MCF 10A (cell line): ENCODE measurements around the gene XRCC1. TPM values are rescaled to one million over a fixed set of nuclear protein-coding genes. Genes with fewer than 3 reads are reported as not detected.

Source experiments
- BruUV-seq: library from RNA; stranded (reverse); fragments of 400-500 nt; replicated peaks from 2 replicates; lab custom pipeline; 2021; lab: Mats Ljungman, UMichigan
- CTCF ChIA-PET: fragments of 300-600 bp; sonication (Branson Sonifier 250); formaldehyde crosslinking; extraction: SDS; loops from one replicate; lab custom pipeline; 2021; ENCODE audit warnings: antibody characterized with exemption, inconsistent platforms; lab: Yijun Ruan, JAX
- POLR2A ChIA-PET: fragments of 300-600, 350-650 bp; sonication (Branson Sonifier 250); formaldehyde crosslinking; extraction: SDS; loops from one replicate; lab custom pipeline; 2020; ENCODE audit warnings: antibody characterized with exemption, inconsistent platforms; lab: Yijun Ruan, JAX
- DNase-seq: peaks from one replicate; pipeline ENCODE4 v3.0.0-alpha.2; 2018; ENCODE audit not compliant: unreplicated experiment
- H3K27ac Mint-ChIP-seq: one replicate; pipeline ENCODE4 v1.8.0; 2022; ENCODE audit warnings: mild to moderate bottlenecking, low read depth, mixed read lengths; ENCODE audit not compliant: unreplicated experiment
- H3K27me3 Mint-ChIP-seq: one replicate; pipeline ENCODE4 v1.8.0; 2022; ENCODE audit warnings: mixed read lengths; ENCODE audit not compliant: insufficient read depth, unreplicated experiment
- H3K36me3 Mint-ChIP-seq: one replicate; pipeline ENCODE4 v1.8.0; 2022; ENCODE audit warnings: mild to moderate bottlenecking, moderate library complexity, mixed read lengths; ENCODE audit not compliant: insufficient read depth, unreplicated experiment
- H3K4me1 Mint-ChIP-seq: one replicate; pipeline ENCODE4 v1.8.0; 2022; ENCODE audit warnings: mixed read lengths; ENCODE audit not compliant: insufficient read depth, unreplicated experiment
- H3K4me3 Mint-ChIP-seq: one replicate; pipeline ENCODE4 v1.8.0; 2022; ENCODE audit warnings: mild to moderate bottlenecking, moderate library complexity, mixed read lengths; ENCODE audit not compliant: unreplicated experiment
- H3K9me3 Mint-ChIP-seq: one replicate; pipeline ENCODE4 v1.8.0; 2022; ENCODE audit warnings: mixed read lengths; ENCODE audit not compliant: unreplicated experiment
- intact Hi-C: fragments of 100-400 bp; cut with micrococcal nuclease; formaldehyde crosslinking; loops from 2 replicates; pipeline ENCODE4 v1.14.1; 2022
- total RNA-seq: library from RNA; stranded (reverse); gene quantifications from 2 replicates; pipeline ENCODE4 v1.2.3, GENCODE V29; 2022
- TF ChIP-seq, protein P1 (sequence below): fragments of 200-600 bp; IDR thresholded peaks from one replicate; pipeline ENCODE4 v1.8.0; 2022; ENCODE audit warnings: antibody characterized with exemption, mild to moderate bottlenecking; ENCODE audit not compliant: unreplicated experiment

The XRCC1 gene
- total RNA-seq, 1 experiment from 2014 or later = 20.6 TPM

DNA sequence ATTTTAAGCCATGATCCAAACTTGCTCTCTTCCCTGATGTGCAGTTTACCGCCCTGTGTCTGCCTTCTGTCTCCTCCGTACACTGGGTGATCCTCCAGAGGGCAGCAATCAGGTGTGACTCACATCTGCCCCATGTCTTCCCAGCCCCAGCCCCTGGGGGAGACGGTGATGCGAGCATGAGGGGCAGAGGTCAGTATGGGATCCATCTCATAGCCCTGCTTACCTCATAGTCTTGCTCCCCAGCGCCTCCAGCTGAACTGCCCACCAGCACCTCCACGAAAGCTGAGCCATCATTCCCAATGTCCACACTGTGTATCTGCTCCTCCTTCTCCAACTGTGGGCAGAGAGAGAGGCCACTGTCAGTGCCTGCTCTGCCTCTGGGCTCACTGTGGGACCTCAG is 14.6 kb downstream of the XRCC1 start:
- Mint-ChIP-seq H3K36me3 (peaks cover 44% of the 10 kb centered on the region), H3K4me1 (peaks cover 6% of the 10 kb centered on the region), H3K27ac (no peak overlapping the region), H3K9me3 (no peaks in the 10 kb centered on the region), H3K27me3 (no peaks in the 10 kb centered on the region), H3K4me3 (no peak overlapping the region)
- CTCF ChIA-PET = interaction anchor here (0.6 to 0.8 kb wide), 4 partner anchors 10 to 325 kb away, joined by 3 to 6 read pairs (median 5); no protein-coding TSS in a partner anchor
- DNase-seq = peak; percentile 10
- POLR2A ChIA-PET = no interaction called here
- TF ChIP-seq, protein P1, sequence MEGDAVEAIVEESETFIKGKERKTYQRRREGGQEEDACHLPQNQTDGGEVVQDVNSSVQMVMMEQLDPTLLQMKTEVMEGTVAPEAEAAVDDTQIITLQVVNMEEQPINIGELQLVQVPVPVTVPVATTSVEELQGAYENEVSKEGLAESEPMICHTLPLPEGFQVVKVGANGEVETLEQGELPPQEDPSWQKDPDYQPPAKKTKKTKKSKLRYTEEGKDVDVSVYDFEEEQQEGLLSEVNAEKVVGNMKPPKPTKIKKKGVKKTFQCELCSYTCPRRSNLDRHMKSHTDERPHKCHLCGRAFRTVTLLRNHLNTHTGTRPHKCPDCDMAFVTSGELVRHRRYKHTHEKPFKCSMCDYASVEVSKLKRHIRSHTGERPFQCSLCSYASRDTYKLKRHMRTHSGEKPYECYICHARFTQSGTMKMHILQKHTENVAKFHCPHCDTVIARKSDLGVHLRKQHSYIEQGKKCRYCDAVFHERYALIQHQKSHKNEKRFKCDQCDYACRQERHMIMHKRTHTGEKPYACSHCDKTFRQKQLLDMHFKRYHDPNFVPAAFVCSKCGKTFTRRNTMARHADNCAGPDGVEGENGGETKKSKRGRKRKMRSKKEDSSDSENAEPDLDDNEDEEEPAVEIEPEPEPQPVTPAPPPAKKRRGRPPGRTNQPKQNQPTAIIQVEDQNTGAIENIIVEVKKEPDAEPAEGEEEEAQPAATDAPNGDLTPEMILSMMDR = no peak
- intact Hi-C loops = no loop called here
- no TSS peak for BruUV-seq

- TF ChIP-seq, protein P1 = peak; percentile 76
- H3K27ac Mint-ChIP-seq = no peak overlapping the region
- H3K4me1 Mint-ChIP-seq = no peaks in the 10 kb centered on the region
- H3K36me3 Mint-ChIP-seq = peaks cover 50% of the 10 kb centered on the region
- peak; percentile 81 for DNase-seq
- POLR2A ChIA-PET = interaction anchor here (0.5 to 1.6 kb wide), 6 partner anchors 19 to 223 kb away, joined by 3 to 6 read pairs (median 3); partner anchors contain the start of genes IRGQ, ZNF575 and ZNF576
- no TSS peak for BruUV-seq
- no peaks in the 10 kb centered on the region for H3K27me3 Mint-ChIP-seq
- no peaks in the 10 kb centered on the region for H3K9me3 Mint-ChIP-seq
- H3K4me3 Mint-ChIP-seq = no peak overlapping the region
- intact Hi-C loops = loop anchor here (1.0 kb wide), 1 partner anchor 97 kb away; no protein-coding TSS in a partner anchor
- CTCF ChIA-PET = interaction anchor here (0.6 to 2.8 kb wide), 30 partner anchors 9 to 225 kb away, joined by 3 to 19 read pairs (median 4); partner anchors contain the start of genes IRGQ, KCNN4 and ZNF576
Measured at GRCh38 chr19:43555185-43555770, 20.0 kb downstream of the XRCC1 start.

DNA sequence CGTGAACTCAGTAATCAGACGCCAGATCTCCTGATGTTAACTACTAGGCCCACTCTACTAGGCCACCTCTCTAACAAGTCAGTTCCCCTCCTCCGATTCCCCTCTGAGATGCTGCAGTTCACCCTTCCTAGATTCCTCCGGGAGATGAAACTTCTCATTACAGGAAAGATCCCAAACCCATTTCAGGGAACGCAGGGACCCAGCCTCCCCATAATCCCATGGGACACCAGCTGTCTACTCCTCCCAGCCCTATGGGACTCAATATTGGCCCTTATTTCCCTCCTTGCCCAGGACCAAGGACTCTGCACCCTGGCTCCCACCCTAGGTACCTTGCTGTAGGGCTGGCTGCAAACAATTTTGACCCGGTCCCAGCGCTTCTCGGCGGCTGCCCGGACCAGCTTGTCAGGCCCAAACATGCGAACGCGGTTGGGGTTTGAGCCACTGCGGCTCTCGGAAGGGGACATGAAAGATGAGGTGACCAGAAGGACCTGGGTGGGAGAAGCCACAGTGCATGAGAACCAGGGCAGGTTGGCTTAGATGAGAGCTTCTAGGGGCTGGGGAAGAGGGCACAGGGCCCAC is 20.9 kb downstream of the XRCC1 start:
- intact Hi-C loops = no loop called here
- no peaks in the 10 kb centered on the region for H3K27me3 Mint-ChIP-seq
- no TSS peak for BruUV-seq
- ChIA-PET POLR2A (interaction anchor here (0.5 to 2.1 kb wide), 5 partner anchors 18 to 107 kb away, joined by 3 to 7 read pairs (median 5); partner anchors contain the start of genes IRGQ, ZNF575 and ZNF576), CTCF (interaction anchor here (0.5 to 2.8 kb wide), 27 partner anchors 8 to 226 kb away, joined by 3 to 19 read pairs (median 5); partner anchors contain the start of genes IRGQ, KCNN4 and ZNF576)
- TF ChIP-seq, protein P1 = no peak
- no peak overlapping the region for H3K4me3 Mint-ChIP-seq
- H3K36me3 Mint-ChIP-seq = peaks cover 50% of the 10 kb centered on the region
- H3K9me3 Mint-ChIP-seq = no peaks in the 10 kb centered on the region
- DNase-seq = no peak
- H3K27ac Mint-ChIP-seq = no peak overlapping the region
- no peaks in the 10 kb centered on the region for H3K4me1 Mint-ChIP-seq

GRCh38 chr19:43553656-43554055 is 21.7 kb downstream of the XRCC1 start:
- ChIA-PET POLR2A (interaction anchor here (0.5 to 2.1 kb wide), 3 partner anchors 18 to 70 kb away, joined by 3 to 7 read pairs (median 5); partner anchors contain the start of gene ZNF575), CTCF (interaction anchor here (0.5 to 2.4 kb wide), 7 partner anchors 12 to 109 kb away, joined by 3 to 9 read pairs (median 5); no protein-coding TSS in a partner anchor)
- Mint-ChIP-seq H3K9me3 (no peaks in the 10 kb centered on the region), H3K36me3 (peaks cover 44% of the 10 kb centered on the region), H3K27ac (no peak overlapping the region), H3K27me3 (no peaks in the 10 kb centered on the region), H3K4me3 (no peak overlapping the region), H3K4me1 (no peaks in the 10 kb centered on the region)
- intact Hi-C loops = no loop called here
- DNase-seq = no peak
- BruUV-seq = no TSS peak
- TF ChIP-seq, protein P1 = no peak
